Thyroid gland (tissue), 4 donors: Measurements from ENCODE around the gene MOCOS. TPM values are rescaled to one million over a fixed set of nuclear protein-coding genes. Genes with fewer than 3 reads are reported as not detected.

Experiments used
- DNase-seq, 2 donors: peaks; one replicate each; pipeline ENCODE4 v3.0.0-alpha.2; 2019
- H3K27ac ChIP-seq, 3 donors: fragments of 200-600 bp; sonication (generic); 1 replicate in 2 of 3; 2 replicates in 1 of 3; pipeline ENCODE4 v1.5.1; 2016 to 2019; ENCODE audit warnings: mild to moderate bottlenecking in 1 of 3, moderate library complexity in 1 of 3
- H3K27me3 ChIP-seq: fragments of 200-600 bp; sonication (generic); one replicate; pipeline ENCODE4 v1.5.1; 2019
- H3K36me3 ChIP-seq, 2 donors: fragments of 200-600 bp; sonication (generic); one replicate each; pipeline ENCODE4 v1.5.1; 2016 to 2019
- H3K4me1 ChIP-seq, 2 donors: fragments of 200-600 bp; sonication (generic); one replicate each; pipeline ENCODE4 v1.5.1; 2017 to 2019
- H3K4me3 ChIP-seq, 3 donors: fragments of 200-600 bp; sonication (generic); replicated peaks in 1 of 3; 1 replicate in 2 of 3; 2 replicates in 1 of 3; pipeline ENCODE4 v1.5.1; 2016; ENCODE audit warnings: mild to moderate bottlenecking in 1 of 3
- H3K9me3 ChIP-seq: fragments of 200-600 bp; sonication (generic); one replicate; pipeline ENCODE4 v1.5.1; 2017
- CTCF ChIP-seq, 6 experiments: fragments of 200-600 bp in 3 of 6; fragments of 450-650 bp in 3 of 6; sonication (generic) in 3 of 6; IDR thresholded peaks; one replicate each; pipeline ENCODE4 v1.5.1; 2016 to 2019; ENCODE audit warnings: antibody characterized with exemption in 6 of 6, mild to moderate bottlenecking in 2 of 6, inconsistent platforms in 1 of 6, moderate library complexity in 1 of 6
- POLR2A ChIP-seq, 2 donors: fragments of 450-650 bp; IDR thresholded peaks; one replicate each; pipeline ENCODE4 v1.6.1; 2017; ENCODE audit warnings: antibody characterized with exemption in 2 of 2, mild to moderate bottlenecking in 2 of 2, moderate library complexity in 1 of 2
- WGBS, 2 donors: methylation state at CpG; one replicate each; pipeline ENCODE4 v1.1.5; 2017; 5-methylcytosine and 5-hydroxymethylcytosine counted together
- intact Hi-C: fragments of 100-400 bp; cut with DNase I; formaldehyde crosslinking; loops from one replicate; pipeline ENCODE4 v1.15.1; 2023
- total RNA-seq, 4 donors: library from RNA; depleted of rRNA; stranded (reverse); fragments of >200 nt; gene quantifications; one replicate each; pipeline ENCODE4 v1.2.3, GENCODE V29; 2016

Gene MOCOS
- total RNA-seq, 4 donors from 2014 or later = 0.45 to 1.0 (median 0.75) TPM

- Histone ChIP-seq H3K9me3 (no peaks in the 10 kb centered on the region), H3K27me3 (no peaks in the 10 kb centered on the region), H3K36me3 (no peaks in the 10 kb centered on the region), H3K27ac (no peak overlapping the region), H3K4me3 (no peak overlapping the region), H3K4me1 (peaks cover 3 to 6% of the 10 kb centered on the region in 2 donors)
- 79 to 90% methylated on average over 11 of the region's 11 CpGs for WGBS, 2 donors
- intact Hi-C loops = no loop called here
- TF ChIP-seq CTCF (IDR thresholded peaks at IDR 0.05) (no peak), POLR2A (IDR thresholded peaks at IDR 0.05) (no peak)
- no peak for DNase-seq
These were observed 122.4 kb downstream of the MOCOS start for GRCh38 chr18:36309436-36310391.

GRCh38 chr18:36311026-36311570 is 123.8 kb downstream of the MOCOS start:
- intact Hi-C loops = no loop called here
- no peak for TF ChIP-seq CTCF (IDR thresholded peaks at IDR 0.05)
- no peak for TF ChIP-seq POLR2A (IDR thresholded peaks at IDR 0.05)
- WGBS, 2 donors = 88 to 92% methylated on average over 5 of the region's 5 CpGs
- Histone ChIP-seq H3K27ac (no peak overlapping the region), H3K27me3 (no peaks in the 10 kb centered on the region), H3K36me3 (no peaks in the 10 kb centered on the region), H3K9me3 (no peaks in the 10 kb centered on the region), H3K4me3 (no peak overlapping the region), H3K4me1 (peaks cover 11 to 16% of the 10 kb centered on the region in 2 donors)
- no peak for DNase-seq

GRCh38 chr18:36312806-36313395 is 125.6 kb downstream of the MOCOS start:
- 91 to 93% methylated on average over 2 of the region's 2 CpGs for WGBS, 2 donors
- Histone ChIP-seq H3K4me3 (no peak overlapping the region), H3K27ac (no peak overlapping the region), H3K27me3 (no peaks in the 10 kb centered on the region), H3K4me1 (peaks cover 11 to 16% of the 10 kb centered on the region in 2 donors), H3K36me3 (no peaks in the 10 kb centered on the region), H3K9me3 (no peaks in the 10 kb centered on the region)
- DNase-seq = no peak
- TF ChIP-seq POLR2A (IDR thresholded peaks at IDR 0.05) = no peak
- no peak for TF ChIP-seq CTCF (IDR thresholded peaks at IDR 0.05)
- intact Hi-C loops = no loop called here

- no peak for DNase-seq
- intact Hi-C loops = no loop called here
- Histone ChIP-seq H3K27ac (peak overlapping the region in 1 of 3 donors; percentile 2), H3K9me3 (no peaks in the 10 kb centered on the region), H3K4me1 (peaks cover 11 to 16% of the 10 kb centered on the region in 2 donors), H3K36me3 (no peaks in the 10 kb centered on the region), H3K27me3 (no peaks in the 10 kb centered on the region), H3K4me3 (no peak overlapping the region)
- WGBS, 2 donors = 72 to 73% methylated on average over 4 of the region's 4 CpGs
- TF ChIP-seq POLR2A (IDR thresholded peaks at IDR 0.05) (no peak), CTCF (IDR thresholded peaks at IDR 0.05) (no peak)
These were observed 126.8 kb downstream of the MOCOS start for GRCh38 chr18:36314098-36314497.
